GM12873 (cell line): ENCODE results near the gene VIT.

Experiments used
- TF ChIP-seq, protein P1 (sequence below): IDR thresholded peaks from 2 replicates; pipeline ENCODE4 v1.5.1; 2012; ENCODE audit warnings: low read depth, mild to moderate bottlenecking, moderate library complexity, low read length, control low read depth; ENCODE audit not compliant: insufficient read depth; ENCODE audit errors: missing control alignments

The VIT gene

DNA sequence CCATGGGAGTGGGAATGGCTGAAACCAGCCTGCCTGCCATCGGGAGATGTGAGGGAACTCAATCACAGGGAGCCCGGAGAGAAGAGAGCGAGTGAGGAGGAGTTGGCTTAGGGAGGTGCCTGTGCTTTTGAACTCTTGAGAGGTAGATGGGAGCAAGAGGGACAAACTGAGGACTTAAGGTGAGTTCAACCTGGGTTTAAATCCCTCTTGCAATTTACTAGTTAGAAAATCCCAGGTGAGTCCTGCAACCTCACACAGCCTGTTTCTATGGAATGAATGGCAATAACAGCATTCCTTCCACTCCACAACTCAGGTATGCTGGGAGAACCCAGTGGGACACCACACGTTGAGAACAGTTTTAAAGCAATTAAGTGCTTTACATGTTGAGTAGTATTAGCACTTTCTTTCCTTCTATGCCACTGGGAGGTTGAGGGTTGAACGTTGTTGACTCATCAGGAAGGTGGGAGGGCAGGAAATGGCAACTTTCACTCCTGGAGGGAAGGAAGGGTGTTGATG, 57.3 kb downstream of the VIT start:
- TF ChIP-seq, protein P1, sequence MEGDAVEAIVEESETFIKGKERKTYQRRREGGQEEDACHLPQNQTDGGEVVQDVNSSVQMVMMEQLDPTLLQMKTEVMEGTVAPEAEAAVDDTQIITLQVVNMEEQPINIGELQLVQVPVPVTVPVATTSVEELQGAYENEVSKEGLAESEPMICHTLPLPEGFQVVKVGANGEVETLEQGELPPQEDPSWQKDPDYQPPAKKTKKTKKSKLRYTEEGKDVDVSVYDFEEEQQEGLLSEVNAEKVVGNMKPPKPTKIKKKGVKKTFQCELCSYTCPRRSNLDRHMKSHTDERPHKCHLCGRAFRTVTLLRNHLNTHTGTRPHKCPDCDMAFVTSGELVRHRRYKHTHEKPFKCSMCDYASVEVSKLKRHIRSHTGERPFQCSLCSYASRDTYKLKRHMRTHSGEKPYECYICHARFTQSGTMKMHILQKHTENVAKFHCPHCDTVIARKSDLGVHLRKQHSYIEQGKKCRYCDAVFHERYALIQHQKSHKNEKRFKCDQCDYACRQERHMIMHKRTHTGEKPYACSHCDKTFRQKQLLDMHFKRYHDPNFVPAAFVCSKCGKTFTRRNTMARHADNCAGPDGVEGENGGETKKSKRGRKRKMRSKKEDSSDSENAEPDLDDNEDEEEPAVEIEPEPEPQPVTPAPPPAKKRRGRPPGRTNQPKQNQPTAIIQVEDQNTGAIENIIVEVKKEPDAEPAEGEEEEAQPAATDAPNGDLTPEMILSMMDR, result no peak

DNA sequence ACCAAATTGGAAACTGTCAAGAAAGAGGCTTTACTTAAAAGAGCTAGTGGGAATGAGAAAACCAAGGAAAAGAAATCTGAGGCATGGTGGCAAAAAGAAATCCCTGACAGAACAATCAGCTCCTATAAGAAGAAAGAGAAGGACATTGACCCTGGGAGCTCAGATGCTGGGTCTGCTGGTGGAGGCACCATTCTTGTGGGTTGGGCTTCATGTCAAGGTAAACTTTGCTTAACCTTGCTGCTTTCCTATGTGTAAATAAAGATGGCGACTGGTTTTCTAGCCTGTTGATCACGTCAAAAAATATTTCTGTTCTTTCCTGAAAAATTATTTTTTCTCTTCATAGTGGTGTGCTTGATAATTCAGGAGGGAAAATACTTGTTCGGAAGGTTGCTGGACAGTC, 58.1 kb downstream of the VIT start:
- TF ChIP-seq, protein P1, result no peak

DNA sequence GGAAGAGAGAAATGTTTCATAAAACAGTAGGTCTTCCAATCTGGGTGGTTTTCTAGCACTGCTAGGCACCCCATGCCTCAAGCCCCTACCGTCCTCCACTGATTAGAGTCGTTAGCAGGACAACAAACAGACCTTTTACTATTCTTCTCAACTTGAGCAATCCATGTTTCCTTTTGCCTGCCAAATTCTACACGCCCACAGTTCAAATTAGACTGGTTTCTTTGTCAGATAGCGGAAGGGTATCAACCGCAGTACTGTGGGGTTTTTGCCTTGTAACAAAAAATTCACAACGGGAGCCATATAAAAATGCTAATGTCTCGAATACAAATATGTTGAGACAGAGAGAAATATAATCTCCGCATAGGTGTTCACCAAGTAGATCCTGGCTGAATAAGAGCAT, 59.9 kb downstream of the VIT start:
- TF ChIP-seq, protein P1, result no peak

DNA sequence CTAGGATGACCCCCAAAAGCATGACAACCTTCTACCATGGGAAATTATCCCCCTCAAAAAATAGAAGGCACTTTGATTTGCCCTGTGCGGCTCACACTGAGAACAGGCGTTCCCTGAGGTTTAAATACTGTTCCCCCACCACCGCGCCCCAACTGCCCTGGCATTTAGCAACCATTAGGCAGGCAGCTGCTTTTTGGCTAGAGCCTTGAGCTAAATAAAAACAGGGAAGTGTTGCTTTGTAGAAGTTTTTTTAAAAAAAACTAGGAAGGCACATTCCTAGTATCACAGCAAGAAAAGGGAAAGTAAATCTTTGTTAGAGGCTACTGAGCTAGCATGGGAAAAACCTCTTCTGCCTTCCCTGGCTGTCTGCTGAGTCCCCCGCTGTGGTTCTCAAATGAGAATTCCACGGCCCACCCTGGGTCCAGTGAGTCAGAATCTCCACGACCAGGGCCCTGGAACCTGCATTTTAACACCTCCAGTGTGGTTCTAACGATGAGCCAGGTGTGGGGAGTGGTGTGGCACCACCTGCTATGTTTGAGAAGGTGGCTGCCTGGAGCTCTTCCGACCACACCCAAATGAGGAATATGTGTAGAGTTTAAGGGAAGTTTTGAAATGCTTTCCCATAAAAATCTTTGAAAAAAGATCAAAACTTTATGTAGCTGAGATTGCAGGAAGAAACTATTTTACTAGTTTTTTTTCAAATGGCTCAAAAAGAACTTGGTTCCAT, 66.4 kb downstream of the VIT start:
- TF ChIP-seq, protein P1, result no peak

DNA sequence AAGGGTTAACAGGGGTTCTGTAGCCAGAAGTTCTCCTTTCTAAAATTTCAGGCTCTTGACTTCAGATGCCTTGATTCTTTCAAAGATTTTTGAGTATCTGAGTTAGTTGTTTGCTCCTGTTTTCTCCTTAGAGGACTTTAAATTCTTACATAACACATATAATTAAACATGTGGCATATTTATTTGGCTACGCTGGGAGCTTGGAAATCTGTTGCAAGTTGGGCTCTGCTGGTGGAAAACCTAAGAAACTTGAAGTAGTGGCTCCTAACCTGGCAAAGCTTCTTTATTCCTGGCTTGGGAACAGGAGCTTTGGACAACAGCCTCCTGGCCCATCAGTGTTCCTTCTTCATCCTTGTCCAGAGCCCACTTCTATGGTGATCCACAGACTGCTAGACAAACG, 72.6 kb downstream of the VIT start:
- TF ChIP-seq, protein P1, result no peak

DNA sequence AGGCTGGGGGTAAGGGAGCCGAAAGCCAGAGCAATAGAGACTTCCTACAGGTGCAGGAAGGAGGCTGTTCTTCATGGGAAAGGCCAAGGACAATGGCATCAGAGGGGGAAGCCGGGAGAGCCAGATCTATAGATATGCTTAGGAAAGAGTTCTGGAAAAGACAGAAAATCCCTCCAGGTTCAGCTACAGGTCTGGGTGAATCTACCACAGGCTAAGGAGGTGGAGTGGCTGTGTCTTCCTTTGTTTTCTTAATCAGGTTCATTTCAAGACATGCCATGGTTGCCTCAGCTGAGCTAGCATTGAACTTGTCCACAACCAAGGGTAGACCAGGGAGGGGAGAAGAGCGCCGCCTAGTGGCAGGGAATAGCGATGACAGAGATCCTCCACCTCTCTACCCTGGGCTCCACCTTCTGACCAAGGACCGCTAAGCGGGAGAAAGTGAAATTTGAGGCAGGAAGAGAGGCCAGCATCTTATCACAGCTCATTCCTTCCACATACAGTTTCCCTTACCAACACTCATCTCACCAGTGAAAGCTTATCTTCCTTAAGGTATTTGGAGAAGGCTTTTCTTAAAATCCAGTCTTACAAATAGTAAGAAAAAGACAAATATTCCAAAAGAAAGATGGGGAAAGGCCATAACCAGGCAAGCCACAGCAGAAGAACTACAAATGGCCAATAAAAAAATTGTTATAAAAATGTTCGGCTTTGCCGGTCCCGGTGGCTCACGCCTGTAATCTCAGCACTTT, 74.2 kb downstream of the VIT start:
- TF ChIP-seq, protein P1, result peak; percentile 86

DNA sequence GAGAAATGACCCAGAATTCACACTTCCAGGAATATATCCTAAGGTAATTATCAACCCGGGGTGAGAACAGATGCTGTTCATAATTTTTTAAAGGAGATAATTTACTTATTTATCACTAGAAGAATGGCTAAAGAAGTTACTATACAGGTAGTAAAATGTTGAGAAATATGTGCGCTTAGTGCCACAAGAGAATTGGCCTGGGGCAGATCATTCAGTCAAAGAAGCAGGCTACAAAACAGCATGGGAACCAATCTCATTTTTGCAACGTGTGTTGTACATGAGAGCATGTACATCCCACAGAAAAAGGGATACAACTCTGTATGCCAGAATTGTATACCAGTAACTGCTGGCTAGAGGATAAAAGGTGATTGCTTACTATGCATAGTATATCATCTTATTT, 75.2 kb downstream of the VIT start:
- TF ChIP-seq, protein P1, result no peak
